SU-DHL-6 (cell line): ENCODE results near the gene ATP13A1.
"Not testable (repeated sequence)": the region's sequence is repeated elsewhere in the genome, so short reads cannot be mapped to it uniquely, and the experiment has no call there.

Source experiments
- CTCF ChIP-seq: fragments of 200-600 bp; sonication (generic); IDR thresholded peaks from one replicate; pipeline ENCODE4 v1.5.1; 2017; ENCODE audit warnings: antibody characterized with exemption, mild to moderate bottlenecking, low read length, moderate library complexity; ENCODE audit not compliant: insufficient read depth, poor library complexity, severe bottlenecking
- EZH2phosphoT487 ChIP-seq: fragments of 200-600 bp; sonication (generic), shearing (Covaris generic); conservative IDR thresholded peaks from 2 replicates; pipeline ENCODE4 v1.6.1; 2018; ENCODE audit warnings: mild to moderate bottlenecking, antibody characterized with exemption, low read length, moderate library complexity, mixed read lengths

- TF ChIP-seq CTCF, EZH2phosphoT487: not testable (repeated sequence)
These were observed 37.0 kb upstream of the ATP13A1 start for GRCh38 chr19:19700493-19700892.
